GM10248 (cell line): ENCODE measurements around the gene GH1.

Source experiments
- CTCF ChIA-PET: fragments of 300-600 bp; sonication (Branson Sonifier 250); formaldehyde crosslinking; extraction: SDS; loops from one replicate; lab custom pipeline; 2021; ENCODE audit warnings: antibody characterized with exemption; lab: Yijun Ruan, JAX
- POLR2A ChIA-PET: fragments of 350-650 bp; sonication (Branson Sonifier 250); formaldehyde crosslinking; extraction: SDS; loops from one replicate; lab custom pipeline; 2020; ENCODE audit warnings: antibody characterized with exemption; lab: Yijun Ruan, JAX
- DNase-seq: peaks from one replicate; pipeline ENCODE4 v3.0.0; 2012; ENCODE audit errors: extremely low spot score
- CTCF ChIP-seq: IDR thresholded peaks from 2 replicates; pipeline ENCODE4 v1.5.1; 2012; ENCODE audit warnings: mild to moderate bottlenecking, low read depth; ENCODE audit errors: extremely low read depth, missing control alignments, control extremely low read depth

GH1 gene

GRCh38 chr17:63960430-63960829 is 41.8 kb upstream of the GH1 start:
- ChIA-PET CTCF (interaction anchor here (1.0 to 7.2 kb wide), 3 partner anchors 9 to 41 kb away, joined by 3 to 49 read pairs (median 7); partner anchors contain the start of gene GH1), POLR2A (no interaction called here)
- no peak for TF ChIP-seq CTCF
- no peak for DNase-seq

- CTCF ChIA-PET: interaction anchor here (1.0 to 7.2 kb wide), 3 partner anchors 8 to 41 kb away, joined by 3 to 49 read pairs (median 7); partner anchors contain the start of gene GH1
- POLR2A ChIA-PET: no interaction called here
- no peak for TF ChIP-seq CTCF
- no peak for DNase-seq
Measured at GRCh38 chr17:63960006-63960405, 41.4 kb upstream of the GH1 start.

- no peak for DNase-seq
- ChIA-PET POLR2A (no interaction called here), CTCF (interaction anchor here (0.7 to 7.2 kb wide), 9 partner anchors 10 to 177 kb away, joined by 3 to 49 read pairs (median 4); partner anchors contain the start of genes CSHL1 and GH1)
- TF ChIP-seq CTCF: no peak
Measured at GRCh38 chr17:63956296-63956920, 37.8 kb upstream of the GH1 start.

GRCh38 chr17:63955791-63956190 is 37.2 kb upstream of the GH1 start:
- TF ChIP-seq CTCF: no peak
- DNase-seq: no peak
- ChIA-PET CTCF (interaction anchor here (0.7 to 7.2 kb wide), 7 partner anchors 9 to 73 kb away, joined by 3 to 49 read pairs (median 5); partner anchors contain the start of genes CSHL1 and GH1), POLR2A (no interaction called here)

GRCh38 chr17:63955232-63955631 is 36.6 kb upstream of the GH1 start:
- CTCF ChIA-PET: interaction anchor here (0.9 to 7.2 kb wide), 7 partner anchors 9 to 178 kb away, joined by 3 to 74 read pairs (median 5); partner anchors contain the start of genes CSHL1 and GH1
- no peak for DNase-seq
- POLR2A ChIA-PET: no interaction called here
- no peak for TF ChIP-seq CTCF

GRCh38 chr17:63954402-63955063 is 35.9 kb upstream of the GH1 start:
- DNase-seq: peak; percentile 49
- no peak for TF ChIP-seq CTCF
- CTCF ChIA-PET: interaction anchor here (0.9 to 7.2 kb wide), 8 partner anchors 8 to 179 kb away, joined by 3 to 74 read pairs (median 6); partner anchors contain the start of genes CSHL1 and GH1
- POLR2A ChIA-PET: no interaction called here
